HuH-7.5 (cell line): ENCODE measurements around the gene PYGO2.
A peak's percentile ranks its signal among the peaks of the same experiment; 100 is the strongest.
"Not testable (repeated sequence)": the region's sequence is repeated elsewhere in the genome, so short reads cannot be mapped to it uniquely, and the experiment has no call there.

ENCODE experiments used
- DNase-seq: peaks from one replicate; pipeline ENCODE4 v3.0.0; 2011; ENCODE audit warnings: low spot score

PYGO2 gene

GRCh38 chr1:154941333-154942013, 20.1 kb downstream of the PYGO2 start:
- no peak for DNase-seq

DNA sequence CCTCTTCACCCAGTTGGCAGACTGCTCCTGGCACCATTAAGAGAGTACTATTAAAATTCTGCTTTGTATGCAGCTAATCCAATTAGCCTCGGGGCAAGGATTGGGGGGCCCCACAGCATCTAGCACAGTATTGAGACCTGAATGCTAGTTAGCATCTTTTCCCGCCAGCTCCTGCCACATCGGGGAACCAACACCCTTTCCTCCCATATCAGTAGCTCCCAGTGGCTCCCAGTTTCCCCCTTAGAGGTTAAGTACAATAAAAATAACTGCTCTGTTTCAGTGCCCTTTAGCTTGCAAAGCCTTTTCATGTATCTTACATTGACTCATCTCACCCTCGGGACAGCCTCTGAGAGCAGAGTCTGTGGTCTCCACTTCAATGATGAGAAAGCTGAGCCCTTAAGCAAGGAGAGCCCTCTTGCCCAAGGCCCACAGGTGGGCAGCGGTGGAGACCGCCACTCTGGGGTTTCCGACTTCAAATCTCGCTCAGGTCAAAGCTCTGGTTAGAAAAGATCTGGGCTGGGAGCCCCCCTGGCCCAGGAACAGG, 20.9 kb downstream of the PYGO2 start:
- no peak for DNase-seq

GRCh38 chr1:154940213-154940560, 21.4 kb downstream of the PYGO2 start:
- no peak for DNase-seq

GRCh38 chr1:154938604-154939399, 22.8 kb downstream of the PYGO2 start:
- no peak for DNase-seq

- DNase-seq: no peak
Observed at GRCh38 chr1:154937988-154938386, 23.6 kb downstream of the PYGO2 start.

DNA sequence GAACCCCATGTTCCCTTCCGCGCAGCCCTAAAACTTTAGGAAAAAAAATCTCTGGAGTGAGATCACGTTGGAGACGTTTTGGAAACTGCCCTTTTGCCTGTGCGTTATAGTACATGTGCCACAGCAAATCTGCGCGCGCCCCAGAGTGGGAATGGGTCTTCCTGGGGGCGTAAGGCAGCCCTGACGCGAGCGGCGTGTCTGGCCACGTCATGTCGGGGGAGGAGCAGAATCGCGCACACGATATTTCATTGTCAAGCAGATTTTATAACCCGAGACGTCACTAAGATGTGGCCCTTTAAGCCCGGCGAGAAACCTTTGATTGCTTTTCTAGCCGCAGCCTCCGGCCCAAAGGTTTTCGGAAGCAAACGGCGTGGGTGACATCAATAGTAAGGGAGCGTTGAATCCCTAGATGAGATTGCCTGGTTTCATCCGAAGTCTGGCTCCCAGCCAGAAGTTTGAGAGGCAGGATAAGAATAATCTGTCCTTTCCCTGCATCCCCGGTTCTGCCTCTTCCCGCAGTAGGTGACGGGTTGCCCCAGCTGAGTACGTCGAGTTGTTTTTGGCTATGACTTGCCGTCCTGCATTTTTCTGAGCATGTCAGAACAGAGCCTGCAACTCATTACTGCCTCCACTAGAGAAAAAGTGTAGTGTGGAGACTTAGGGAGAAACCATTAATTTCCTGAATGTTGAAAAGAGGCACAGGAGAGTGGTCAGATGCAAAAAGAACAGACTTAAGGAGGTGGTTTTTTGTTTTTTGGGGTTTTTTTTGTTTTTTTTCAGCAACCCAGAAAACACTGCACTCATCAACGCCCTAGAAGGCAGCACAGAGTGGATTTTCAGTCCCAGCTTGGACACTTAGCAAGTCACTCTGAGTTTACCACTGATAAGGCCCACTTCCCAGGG, 24.2 kb downstream of the PYGO2 start:
- peak; percentile 89 for DNase-seq

GRCh38 chr1:154936555-154937084, 25.0 kb downstream of the PYGO2 start, which contains the start of gene PMVK:
Gene PMVK, minus strand, starts transcription at chr1:154936719. Its CDS starts 34 bp downstream, at chr1:154936685.
- DNase-seq: peak; percentile 94

DNA sequence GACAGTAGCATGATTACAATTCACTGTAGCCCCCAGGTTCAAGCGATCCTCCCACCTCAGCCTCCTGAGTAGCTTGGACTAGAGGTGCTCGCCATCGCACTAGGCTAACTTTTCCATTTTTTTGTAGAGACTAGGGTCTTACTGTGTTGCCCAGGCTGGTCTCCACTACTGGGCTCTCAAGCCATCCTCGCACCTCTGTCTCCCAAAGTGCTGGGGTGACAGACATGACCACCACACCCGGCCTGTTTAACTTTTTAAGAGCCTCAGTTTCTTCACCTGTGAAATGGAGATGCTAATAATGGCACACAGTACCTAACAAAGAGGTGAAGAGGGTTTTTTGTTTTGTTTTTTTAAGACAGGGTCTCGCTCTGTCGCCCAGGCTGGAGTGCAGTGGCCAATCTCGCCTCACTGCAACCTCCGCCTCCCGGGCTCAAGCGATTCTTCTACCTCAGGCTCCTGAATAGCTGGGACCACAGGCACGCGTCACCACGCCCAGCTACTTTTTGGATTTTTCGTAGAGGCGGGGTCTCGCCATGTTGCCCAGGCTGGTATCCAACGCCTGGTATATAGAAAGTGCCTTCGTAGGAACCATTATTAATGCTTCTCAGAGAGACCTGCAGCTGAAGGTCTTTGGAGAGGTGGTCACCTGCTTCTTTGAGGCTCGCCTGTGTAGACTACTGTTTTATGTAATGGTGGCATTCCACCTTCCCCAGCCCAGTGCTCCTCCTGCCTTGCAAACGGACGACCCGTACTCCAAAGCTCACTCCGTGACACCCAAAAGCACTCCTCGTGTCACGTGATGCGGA, 25.6 kb downstream of the PYGO2 start:
- no peak for DNase-seq

GRCh38 chr1:154934358-154934948, 27.1 kb downstream of the PYGO2 start:
- no peak for DNase-seq

- no peak for DNase-seq
Observed at GRCh38 chr1:154931940-154932487, 29.6 kb downstream of the PYGO2 start.

DNA sequence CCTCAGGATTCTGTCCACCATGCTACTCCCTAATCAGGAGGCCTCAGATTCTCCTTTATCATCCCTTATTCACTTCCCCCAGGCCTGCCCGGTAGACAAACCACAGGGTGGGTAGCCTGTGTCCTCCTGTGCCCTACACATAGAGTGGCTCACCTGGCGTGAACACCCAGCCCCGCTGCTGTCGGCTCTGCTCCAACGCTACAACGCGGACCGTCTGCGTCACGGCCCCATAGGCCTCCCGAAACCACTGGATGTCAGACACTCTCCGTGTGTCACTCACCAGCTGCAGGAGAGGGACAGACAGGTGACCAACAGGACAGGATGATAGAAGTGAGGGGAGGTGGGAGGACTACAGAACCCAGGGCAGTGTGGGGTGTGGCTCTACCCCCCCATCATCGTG, 35.4 kb downstream of the PYGO2 start:
- DNase-seq: no peak

DNA sequence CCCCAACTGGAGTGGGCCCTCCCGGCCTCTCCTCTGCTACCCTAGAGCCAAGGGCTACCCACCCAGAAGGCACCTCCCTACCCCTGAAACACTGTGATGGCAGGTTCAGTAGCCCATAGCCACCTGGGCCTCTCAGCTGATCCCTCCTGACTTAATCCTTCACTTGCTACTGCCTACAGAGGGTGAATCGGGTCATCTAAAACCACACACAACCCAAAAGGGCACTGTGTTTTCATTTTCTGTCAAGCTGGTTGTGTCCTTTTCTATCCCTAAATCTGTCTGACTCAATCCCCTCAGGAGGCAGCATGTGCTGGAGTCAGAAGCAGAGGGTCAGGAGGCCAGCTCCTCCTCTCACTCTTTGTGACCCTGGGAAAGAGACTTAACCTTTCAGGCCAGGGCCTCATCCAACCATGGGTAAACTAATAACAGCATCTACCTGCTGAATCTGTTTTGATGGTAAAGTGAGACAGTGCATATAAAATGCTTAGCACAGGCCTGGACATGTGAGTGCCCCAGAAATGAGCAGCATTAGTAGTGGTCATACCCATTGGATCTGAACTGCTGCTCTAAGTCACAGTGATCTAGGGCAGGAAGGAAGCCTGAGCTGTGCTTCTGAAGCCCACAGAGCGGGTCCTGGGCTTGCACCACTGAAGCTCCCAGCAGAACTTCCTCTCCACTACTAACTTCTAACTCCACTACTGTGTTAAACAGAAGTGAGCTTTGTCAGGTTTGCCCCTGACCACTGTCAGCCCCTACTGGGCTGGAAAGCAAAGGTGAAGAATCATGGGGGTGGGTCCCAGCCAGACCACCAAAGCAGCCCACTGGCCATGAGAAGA, 36.0 kb downstream of the PYGO2 start:
- DNase-seq: no peak

DNA sequence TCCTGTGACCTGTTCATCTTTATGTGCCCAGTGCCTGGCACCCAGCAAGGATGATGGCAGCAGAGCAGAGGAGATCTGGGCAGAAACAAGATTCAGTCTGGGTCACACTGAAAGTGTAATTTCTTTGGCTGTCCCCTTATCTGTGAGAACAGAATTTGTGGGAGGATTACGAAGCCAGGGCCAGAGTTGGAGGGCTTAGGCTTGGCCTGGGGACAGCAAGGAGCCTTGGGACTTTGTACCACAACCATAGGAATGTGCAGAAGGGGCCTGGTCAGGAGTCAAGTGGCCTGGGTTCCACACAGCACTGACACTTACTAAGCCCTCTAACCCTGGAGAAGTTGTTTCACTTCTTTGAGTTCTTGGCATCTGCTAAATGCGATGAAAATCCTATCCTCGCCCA, 37.9 kb downstream of the PYGO2 start:
- DNase-seq: no peak

GRCh38 chr1:154913273-154913672, 48.3 kb downstream of the PYGO2 start:
- no peak for DNase-seq

GRCh38 chr1:154912755-154913154, 48.8 kb downstream of the PYGO2 start:
- DNase-seq: no peak

- DNase-seq: no peak
Observed at GRCh38 chr1:154911691-154912550, 49.7 kb downstream of the PYGO2 start.

- no peak for DNase-seq
Observed at GRCh38 chr1:154910851-154911250, 50.7 kb downstream of the PYGO2 start.

DNA sequence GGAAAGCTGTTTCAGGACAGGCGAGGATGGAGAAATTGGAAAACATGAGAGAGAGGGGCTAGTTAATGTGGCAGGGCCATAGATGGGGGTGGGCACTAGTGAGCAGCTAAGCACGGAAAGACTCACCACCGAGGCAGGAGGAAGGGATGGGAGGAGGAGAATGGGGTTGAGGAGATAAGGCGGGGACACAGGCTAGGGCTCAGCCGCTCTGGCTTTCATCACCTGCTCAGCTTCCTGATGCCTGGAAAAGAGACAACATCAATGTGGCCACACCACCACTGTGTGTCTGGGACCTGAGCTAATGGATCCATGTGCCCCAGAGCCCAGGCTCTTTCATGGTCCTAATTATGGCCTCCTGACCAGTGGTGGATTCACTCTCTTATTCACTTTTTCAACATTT, 52.6 kb downstream of the PYGO2 start:
- no peak for DNase-seq

- not testable (repeated sequence) for DNase-seq
Observed at GRCh38 chr1:154908129-154908528, 53.5 kb downstream of the PYGO2 start.
